ENCODE data around the gene PCARE. TPM values are rescaled to one million over a fixed set of nuclear protein-coding genes. Genes with fewer than 3 reads are reported as not detected.

The PCARE gene
- total RNA-seq, 6 experiments from 2014 or later: not detected

DNA sequence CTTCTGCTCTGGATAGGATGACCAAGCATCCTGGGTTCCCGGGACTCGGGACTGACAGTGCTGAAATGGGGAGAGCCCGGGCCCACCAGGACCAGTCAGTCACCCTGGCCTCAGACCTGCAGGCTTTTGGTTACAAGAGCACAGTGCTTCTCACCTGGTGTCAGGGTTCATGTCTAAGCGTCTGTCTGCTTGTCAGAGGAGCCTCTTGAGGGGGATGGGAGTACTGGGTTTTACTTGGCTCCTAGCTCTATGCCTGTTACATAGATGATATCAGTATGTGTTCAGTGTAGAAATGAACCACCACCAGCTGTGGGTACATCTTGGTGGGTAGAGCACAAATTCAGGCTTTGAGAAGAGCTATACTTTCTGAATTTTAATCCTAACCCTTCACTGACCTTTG is 29.9 kb downstream of the PCARE start:
- WGBS (ENCODE audit: insufficient coverage, low coverage, low lambda C conversion rate, missing lambda C conversion rate): no CpG with 5 or more reads among the region's 4 CpGs
- no peaks in the 10 kb centered on the region for H3K27me3 ChIP-seq
- H3K4me3 ChIP-seq: no peak overlapping the region
- ATAC-seq: no peak
- DNase-seq: no peak
- no peaks in the 10 kb centered on the region for H3K36me3 ChIP-seq
- no peak for TF ChIP-seq POLR2A (IDR thresholded peaks at IDR 0.05)
- TF ChIP-seq, protein P1, sequence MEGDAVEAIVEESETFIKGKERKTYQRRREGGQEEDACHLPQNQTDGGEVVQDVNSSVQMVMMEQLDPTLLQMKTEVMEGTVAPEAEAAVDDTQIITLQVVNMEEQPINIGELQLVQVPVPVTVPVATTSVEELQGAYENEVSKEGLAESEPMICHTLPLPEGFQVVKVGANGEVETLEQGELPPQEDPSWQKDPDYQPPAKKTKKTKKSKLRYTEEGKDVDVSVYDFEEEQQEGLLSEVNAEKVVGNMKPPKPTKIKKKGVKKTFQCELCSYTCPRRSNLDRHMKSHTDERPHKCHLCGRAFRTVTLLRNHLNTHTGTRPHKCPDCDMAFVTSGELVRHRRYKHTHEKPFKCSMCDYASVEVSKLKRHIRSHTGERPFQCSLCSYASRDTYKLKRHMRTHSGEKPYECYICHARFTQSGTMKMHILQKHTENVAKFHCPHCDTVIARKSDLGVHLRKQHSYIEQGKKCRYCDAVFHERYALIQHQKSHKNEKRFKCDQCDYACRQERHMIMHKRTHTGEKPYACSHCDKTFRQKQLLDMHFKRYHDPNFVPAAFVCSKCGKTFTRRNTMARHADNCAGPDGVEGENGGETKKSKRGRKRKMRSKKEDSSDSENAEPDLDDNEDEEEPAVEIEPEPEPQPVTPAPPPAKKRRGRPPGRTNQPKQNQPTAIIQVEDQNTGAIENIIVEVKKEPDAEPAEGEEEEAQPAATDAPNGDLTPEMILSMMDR (IDR thresholded peaks at IDR 0.05): no peak
- H3K27ac ChIP-seq: no peak overlapping the region
- H3K9me3 ChIP-seq: no peaks in the 10 kb centered on the region
- H3K4me1 ChIP-seq: no peaks in the 10 kb centered on the region
- intact Hi-C loops (cut with DNase I): no loop called here

DNA sequence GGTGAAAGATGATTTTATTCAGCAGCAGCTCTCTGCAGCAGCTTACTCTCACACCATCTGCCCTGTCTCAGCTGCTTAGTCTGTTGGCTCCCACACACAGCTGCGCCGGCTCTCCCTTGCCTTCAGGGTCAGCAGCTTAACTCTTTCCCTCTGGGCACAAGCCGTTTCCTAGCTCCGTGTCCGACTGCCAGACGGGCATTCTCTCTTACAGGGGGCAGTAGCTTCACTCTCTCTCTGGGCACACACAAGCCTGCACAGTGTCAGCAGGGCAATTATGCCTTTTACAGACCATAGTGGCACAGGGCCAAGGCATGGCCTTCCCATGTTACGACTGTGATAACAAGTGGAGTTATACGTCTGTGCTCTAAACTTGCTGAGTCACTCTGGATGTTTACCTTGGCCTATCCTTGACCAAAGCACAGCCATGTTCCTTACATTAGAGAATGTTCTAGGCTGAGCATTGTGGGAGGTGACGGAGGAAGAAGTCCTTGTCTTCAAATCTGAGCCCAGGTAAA is 31.7 kb downstream of the PCARE start:
- Histone ChIP-seq H3K4me1 (no peaks in the 10 kb centered on the region), H3K36me3 (no peaks in the 10 kb centered on the region), H3K9me3 (no peaks in the 10 kb centered on the region), H3K27me3 (no peaks in the 10 kb centered on the region), H3K4me3 (no peak overlapping the region), H3K27ac (no peak overlapping the region)
- no peak for ATAC-seq
- DNase-seq: no peak
- intact Hi-C loops (cut with DNase I): no loop called here
- no peak for TF ChIP-seq POLR2A (IDR thresholded peaks at IDR 0.05)
- TF ChIP-seq, protein P1 (IDR thresholded peaks at IDR 0.05): no peak
- WGBS (ENCODE audit: insufficient coverage, low coverage, low lambda C conversion rate, missing lambda C conversion rate): 57% methylated on average over 9 of the region's 9 CpGs

DNA sequence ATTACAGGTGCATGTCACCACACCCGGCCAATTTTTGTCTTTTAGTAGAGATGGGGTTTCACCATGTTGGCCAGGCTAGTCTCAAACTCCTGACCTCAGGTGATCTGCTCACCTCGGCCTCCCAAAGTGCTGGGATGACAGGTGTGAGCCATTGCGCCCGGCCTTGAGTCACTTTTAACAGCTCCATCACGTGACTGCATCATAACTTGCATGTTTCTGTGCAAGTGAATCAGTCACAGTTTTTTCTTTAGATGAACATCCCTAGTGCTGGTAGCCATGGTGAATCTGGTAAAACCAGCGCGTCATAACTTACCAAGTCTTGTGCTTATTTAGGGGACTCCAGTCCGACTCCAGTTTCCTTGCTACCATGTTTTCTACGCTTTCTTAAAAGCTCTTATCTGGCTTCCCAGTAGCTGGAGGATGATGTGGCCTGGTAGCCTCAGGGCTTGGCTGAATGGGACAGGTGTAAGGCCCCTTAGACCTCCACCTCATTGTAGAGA is 33.1 kb downstream of the PCARE start:
- Histone ChIP-seq H3K27ac (no peak overlapping the region), H3K36me3 (no peaks in the 10 kb centered on the region), H3K4me3 (no peak overlapping the region), H3K27me3 (no peaks in the 10 kb centered on the region), H3K9me3 (no peaks in the 10 kb centered on the region), H3K4me1 (no peaks in the 10 kb centered on the region)
- TF ChIP-seq, protein P1 (IDR thresholded peaks at IDR 0.05): no peak
- ATAC-seq: no peak
- WGBS (ENCODE audit: insufficient coverage, low coverage, low lambda C conversion rate, missing lambda C conversion rate): 65% methylated on average over 9 of the region's 9 CpGs
- no peak for DNase-seq
- intact Hi-C loops (cut with DNase I): no loop called here

DNA sequence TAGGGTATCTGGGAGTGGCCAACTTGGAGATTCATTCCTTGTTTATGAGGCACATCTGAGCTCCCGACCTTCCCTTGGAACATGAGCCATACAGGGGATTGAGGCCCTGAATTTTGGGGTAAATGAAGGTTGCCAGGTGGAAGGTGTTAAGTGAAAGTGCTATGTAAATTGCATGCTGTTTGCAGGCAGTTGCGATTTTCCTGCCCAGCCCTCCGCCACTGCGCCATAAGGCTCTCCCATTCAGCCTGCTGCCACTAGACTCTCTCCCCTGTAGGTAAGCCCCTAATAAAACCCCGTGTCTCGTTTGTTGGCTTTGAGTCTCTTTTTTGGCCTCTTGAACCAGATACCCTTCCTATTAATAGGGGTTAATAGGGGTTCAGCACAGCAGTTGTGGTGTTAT is 33.8 kb downstream of the PCARE start:
- no peaks in the 10 kb centered on the region for H3K36me3 ChIP-seq
- ATAC-seq: no peak
- intact Hi-C loops (cut with DNase I): no loop called here
- no peaks in the 10 kb centered on the region for H3K9me3 ChIP-seq
- 80% methylated on average over 4 of the region's 6 CpGs for WGBS (ENCODE audit: insufficient coverage, low coverage, low lambda C conversion rate, missing lambda C conversion rate)
- DNase-seq: no peak
- H3K4me1 ChIP-seq: no peaks in the 10 kb centered on the region
- H3K27me3 ChIP-seq: no peaks in the 10 kb centered on the region
- H3K27ac ChIP-seq: no peak overlapping the region
- TF ChIP-seq, protein P1 (IDR thresholded peaks at IDR 0.05): no peak
- TF ChIP-seq POLR2A (IDR thresholded peaks at IDR 0.05): no peak
- H3K4me3 ChIP-seq: no peak overlapping the region

Measured in right lobe of liver (tissue), 6 donors.